ENCODE measurements around the gene SREBF2.

Gene SREBF2

GRCh38 chr22:41915035-41915785, 82.3 kb downstream of the SREBF2 start, which contains the start of gene SHISA8:
Gene SHISA8, minus strand, starts transcription at chr22:41915074. Its CDS starts 407 bp downstream, at chr22:41914667.
- Histone ChIP-seq H3K4me3 (peak within 1 kb of the TSS; percentile 31 to 48), H3K36me3 (no peaks in the 10 kb centered on the region), H3K27me3 (peaks cover 5 to 99% of the 10 kb centered on the region in 2 donors), H3K9me3 (no peaks in the 10 kb centered on the region), H3K4me1 (peaks cover 0 to 55% (median 44%) of the 10 kb centered on the region in 4 donors), H3K27ac (no peak within 1 kb of the TSS)
- DNase-seq, result no peak
- intact Hi-C loops (cut with DNase I; ENCODE audit: low total_unique reads), result no loop called here
- no peak for TF ChIP-seq CTCF (IDR thresholded peaks at IDR 0.05)

- DNase-seq, result no peak
- no peak overlapping the region for H3K4me3 ChIP-seq
- H3K36me3 ChIP-seq, result no peaks in the 10 kb centered on the region
- TF ChIP-seq CTCF (IDR thresholded peaks at IDR 0.05), result no peak
- intact Hi-C loops (cut with DNase I; ENCODE audit: low total_unique reads), result no loop called here
- no peak overlapping the region for H3K27ac ChIP-seq
- peaks cover 0 to 99% of the 10 kb centered on the region in 2 donors for H3K27me3 ChIP-seq
- peaks cover 0 to 50% (median 38%) of the 10 kb centered on the region in 4 donors for H3K4me1 ChIP-seq
- H3K9me3 ChIP-seq, result no peaks in the 10 kb centered on the region
Measured at GRCh38 chr22:41915786-41916493, 83.0 kb downstream of the SREBF2 start.

GRCh38 chr22:41916745-41917358, 83.9 kb downstream of the SREBF2 start:
- intact Hi-C loops (cut with DNase I; ENCODE audit: low total_unique reads), result no loop called here
- H3K27me3 ChIP-seq, result peaks cover 0 to 90% of the 10 kb centered on the region in 2 donors

GRCh38 chr22:41917375-41917902, 84.5 kb downstream of the SREBF2 start:
- no peak for TF ChIP-seq CTCF (IDR thresholded peaks at IDR 0.05)
- Histone ChIP-seq H3K36me3 (no peaks in the 10 kb centered on the region), H3K27me3 (peaks cover 0 to 84% of the 10 kb centered on the region in 2 donors), H3K4me3 (no peak overlapping the region), H3K4me1 (peaks cover 0 to 46% (median 31%) of the 10 kb centered on the region in 4 donors), H3K27ac (no peak overlapping the region), H3K9me3 (no peaks in the 10 kb centered on the region)
- intact Hi-C loops (cut with DNase I; ENCODE audit: low total_unique reads), result no loop called here
- DNase-seq, result no peak

More at GRCh38 chr22:41916745-41917358, 83.9 kb downstream of the SREBF2 start:
- Histone ChIP-seq H3K4me3 (no peak overlapping the region), H3K27ac (no peak overlapping the region), H3K4me1 (peaks cover 0 to 46% (median 31%) of the 10 kb centered on the region in 4 donors), H3K9me3 (no peaks in the 10 kb centered on the region), H3K36me3 (no peaks in the 10 kb centered on the region)
- no peak for DNase-seq
- no peak for TF ChIP-seq CTCF (IDR thresholded peaks at IDR 0.05)

GRCh38 chr22:41917903-41918791, 85.2 kb downstream of the SREBF2 start:
- no peaks in the 10 kb centered on the region for H3K36me3 ChIP-seq
- intact Hi-C loops (cut with DNase I; ENCODE audit: low total_unique reads), result no loop called here
- no peak overlapping the region for H3K27ac ChIP-seq
- peaks cover 0 to 46% (median 31%) of the 10 kb centered on the region in 4 donors for H3K4me1 ChIP-seq
- TF ChIP-seq CTCF (IDR thresholded peaks at IDR 0.05), result no peak
- H3K9me3 ChIP-seq, result no peaks in the 10 kb centered on the region
- peak in 1 of 2 donors; percentile 49 for DNase-seq
- no peak overlapping the region for H3K4me3 ChIP-seq
- peaks cover 0 to 81% of the 10 kb centered on the region in 2 donors for H3K27me3 ChIP-seq

Measured in tibial artery (tissue), 4 donors.